ENCODE data around the gene MMD. TPM values are rescaled to one million over a fixed set of nuclear protein-coding genes. Genes with fewer than 3 reads are reported as not detected.
A peak's percentile ranks its signal among the peaks of the same experiment; 100 is the strongest.

The MMD gene
- total and polyA plus RNA-seq, 2 of the 13 experiments (the other 11 are each of a cell fraction or from before 2014, with no cell fraction given): 121 to 225 TPM

DNA sequence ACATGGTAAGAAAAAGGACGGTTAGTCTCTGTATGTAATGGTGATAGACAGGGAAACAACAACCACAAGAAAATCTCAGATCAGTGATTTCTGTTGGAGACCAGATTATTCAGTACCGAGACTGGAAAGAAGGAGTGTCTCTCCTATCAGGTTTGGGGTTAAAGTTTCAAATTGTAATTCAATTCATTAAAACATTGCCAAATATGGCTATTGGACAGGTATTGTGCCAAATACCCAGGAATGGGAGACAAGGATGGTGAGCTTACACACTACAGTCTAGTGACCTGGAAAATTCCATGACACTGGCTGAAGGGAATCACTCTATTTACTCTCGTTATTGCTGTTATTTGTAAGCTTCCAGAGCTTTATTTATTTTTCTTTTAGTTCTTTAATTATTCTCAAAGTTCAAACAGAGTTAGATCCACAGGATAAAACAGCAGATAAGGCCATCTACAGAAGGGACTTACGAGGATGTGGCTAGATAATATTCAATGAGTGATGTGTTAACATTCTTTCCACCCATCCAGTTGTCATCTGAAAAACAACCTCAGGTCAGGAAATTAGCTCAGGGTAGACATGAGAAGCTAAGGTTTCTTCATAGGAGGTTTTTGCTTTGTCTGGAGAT, 25.1 kb upstream of the MMD start (continued):
- TF ChIP-seq, protein P1, sequence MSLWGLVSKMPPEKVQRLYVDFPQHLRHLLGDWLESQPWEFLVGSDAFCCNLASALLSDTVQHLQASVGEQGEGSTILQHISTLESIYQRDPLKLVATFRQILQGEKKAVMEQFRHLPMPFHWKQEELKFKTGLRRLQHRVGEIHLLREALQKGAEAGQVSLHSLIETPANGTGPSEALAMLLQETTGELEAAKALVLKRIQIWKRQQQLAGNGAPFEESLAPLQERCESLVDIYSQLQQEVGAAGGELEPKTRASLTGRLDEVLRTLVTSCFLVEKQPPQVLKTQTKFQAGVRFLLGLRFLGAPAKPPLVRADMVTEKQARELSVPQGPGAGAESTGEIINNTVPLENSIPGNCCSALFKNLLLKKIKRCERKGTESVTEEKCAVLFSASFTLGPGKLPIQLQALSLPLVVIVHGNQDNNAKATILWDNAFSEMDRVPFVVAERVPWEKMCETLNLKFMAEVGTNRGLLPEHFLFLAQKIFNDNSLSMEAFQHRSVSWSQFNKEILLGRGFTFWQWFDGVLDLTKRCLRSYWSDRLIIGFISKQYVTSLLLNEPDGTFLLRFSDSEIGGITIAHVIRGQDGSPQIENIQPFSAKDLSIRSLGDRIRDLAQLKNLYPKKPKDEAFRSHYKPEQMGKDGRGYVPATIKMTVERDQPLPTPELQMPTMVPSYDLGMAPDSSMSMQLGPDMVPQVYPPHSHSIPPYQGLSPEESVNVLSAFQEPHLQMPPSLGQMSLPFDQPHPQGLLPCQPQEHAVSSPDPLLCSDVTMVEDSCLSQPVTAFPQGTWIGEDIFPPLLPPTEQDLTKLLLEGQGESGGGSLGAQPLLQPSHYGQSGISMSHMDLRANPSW (CRISPR knock-in tag; IDR thresholded peaks at IDR 0.05; ENCODE audit: borderline replicate concordance): no peak
- peak; percentile 94 for TF ChIP-seq ARID5B (CRISPR knock-in tag; IDR thresholded peaks at IDR 0.05)
- TF ChIP-seq ZNF749 (CRISPR knock-in tag; IDR thresholded peaks at IDR 0.05; ENCODE audit: borderline replicate concordance): peak; percentile 36; the same call in 1 of the 2 replicates
- no peak for TF ChIP-seq NR3C1 (CRISPR knock-in tag; IDR thresholded peaks at IDR 0.05)
- TF ChIP-seq TGIF2 (CRISPR knock-in tag; IDR thresholded peaks at IDR 0.05): peak; percentile 93
- TF ChIP-seq MTA1 (CRISPR knock-in tag; IDR thresholded peaks at IDR 0.05; ENCODE audit: borderline replicate concordance): no peak
- no peak for TF ChIP-seq RFX5 (IDR thresholded peaks at IDR 0.05; ENCODE audit: low read depth, low read length)
- TF ChIP-seq, protein P2, sequence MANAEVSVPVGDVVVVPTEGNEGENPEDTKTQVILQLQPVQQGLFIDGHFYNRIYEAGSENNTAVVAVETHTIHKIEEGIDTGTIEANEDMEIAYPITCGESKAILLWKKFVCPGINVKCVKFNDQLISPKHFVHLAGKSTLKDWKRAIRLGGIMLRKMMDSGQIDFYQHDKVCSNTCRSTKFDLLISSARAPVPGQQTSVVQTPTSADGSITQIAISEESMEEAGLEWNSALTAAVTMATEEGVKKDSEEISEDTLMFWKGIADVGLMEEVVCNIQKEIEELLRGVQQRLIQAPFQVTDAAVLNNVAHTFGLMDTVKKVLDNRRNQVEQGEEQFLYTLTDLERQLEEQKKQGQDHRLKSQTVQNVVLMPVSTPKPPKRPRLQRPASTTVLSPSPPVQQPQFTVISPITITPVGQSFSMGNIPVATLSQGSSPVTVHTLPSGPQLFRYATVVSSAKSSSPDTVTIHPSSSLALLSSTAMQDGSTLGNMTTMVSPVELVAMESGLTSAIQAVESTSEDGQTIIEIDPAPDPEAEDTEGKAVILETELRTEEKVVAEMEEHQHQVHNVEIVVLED (CRISPR knock-in tag; IDR thresholded peaks at IDR 0.05; ENCODE audit: borderline replicate concordance): peak; percentile 61; the same call in 1 of the 2 replicates
- no peak for TF ChIP-seq BHLHE40 (IDR thresholded peaks at IDR 0.05; ENCODE audit: low read length)
- TF ChIP-seq SP5 (CRISPR knock-in tag; IDR thresholded peaks at IDR 0.05; ENCODE audit: borderline replicate concordance, low read depth): no peak; the same call in 1 of the 2 replicates
- no peak for TF ChIP-seq KDM3A (CRISPR knock-in tag; IDR thresholded peaks at IDR 0.05; ENCODE audit: low read depth)
- TF ChIP-seq SMC3 (IDR thresholded peaks at IDR 0.05; ENCODE audit: low read length): no peak
- no peak for TF ChIP-seq PRPF4 (IDR thresholded peaks at IDR 0.05; ENCODE audit: low read depth, low read length, poor library complexity, severe bottlenecking)
- no peak for TF ChIP-seq ZNF546 (CRISPR knock-in tag; conservative IDR thresholded peaks at IDR 0.05)
- TF ChIP-seq ZNF841 (CRISPR knock-in tag; IDR thresholded peaks at IDR 0.05; ENCODE audit: borderline replicate concordance): no peak
- peak; percentile 58; the same call in 1 of the 2 replicates for TF ChIP-seq ESRRA (CRISPR knock-in tag; IDR thresholded peaks at IDR 0.05; ENCODE audit: low read depth)
- TF ChIP-seq ZNF543 (CRISPR knock-in tag; IDR thresholded peaks at IDR 0.05): no peak
- TF ChIP-seq SATB2 (CRISPR knock-in tag; IDR thresholded peaks at IDR 0.05): peak; percentile 75
- no peak for TF ChIP-seq BORCS8-MEF2B (CRISPR knock-in tag; IDR thresholded peaks at IDR 0.05)
- no peak for TF ChIP-seq PLSCR1 (CRISPR knock-in tag; IDR thresholded peaks at IDR 0.05; ENCODE audit: borderline replicate concordance)
- TF ChIP-seq CREBL2 (CRISPR knock-in tag; IDR thresholded peaks at IDR 0.05; ENCODE audit: borderline replicate concordance): no peak
